ENCODE results near the gene PBX3.

- TF ChIP-seq BACH1 (tag; IDR thresholded peaks at IDR 0.05): no peak
- TF ChIP-seq, protein P1, sequence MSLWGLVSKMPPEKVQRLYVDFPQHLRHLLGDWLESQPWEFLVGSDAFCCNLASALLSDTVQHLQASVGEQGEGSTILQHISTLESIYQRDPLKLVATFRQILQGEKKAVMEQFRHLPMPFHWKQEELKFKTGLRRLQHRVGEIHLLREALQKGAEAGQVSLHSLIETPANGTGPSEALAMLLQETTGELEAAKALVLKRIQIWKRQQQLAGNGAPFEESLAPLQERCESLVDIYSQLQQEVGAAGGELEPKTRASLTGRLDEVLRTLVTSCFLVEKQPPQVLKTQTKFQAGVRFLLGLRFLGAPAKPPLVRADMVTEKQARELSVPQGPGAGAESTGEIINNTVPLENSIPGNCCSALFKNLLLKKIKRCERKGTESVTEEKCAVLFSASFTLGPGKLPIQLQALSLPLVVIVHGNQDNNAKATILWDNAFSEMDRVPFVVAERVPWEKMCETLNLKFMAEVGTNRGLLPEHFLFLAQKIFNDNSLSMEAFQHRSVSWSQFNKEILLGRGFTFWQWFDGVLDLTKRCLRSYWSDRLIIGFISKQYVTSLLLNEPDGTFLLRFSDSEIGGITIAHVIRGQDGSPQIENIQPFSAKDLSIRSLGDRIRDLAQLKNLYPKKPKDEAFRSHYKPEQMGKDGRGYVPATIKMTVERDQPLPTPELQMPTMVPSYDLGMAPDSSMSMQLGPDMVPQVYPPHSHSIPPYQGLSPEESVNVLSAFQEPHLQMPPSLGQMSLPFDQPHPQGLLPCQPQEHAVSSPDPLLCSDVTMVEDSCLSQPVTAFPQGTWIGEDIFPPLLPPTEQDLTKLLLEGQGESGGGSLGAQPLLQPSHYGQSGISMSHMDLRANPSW (CRISPR knock-in tag; IDR thresholded peaks at IDR 0.05): no peak
- no peak for TF ChIP-seq TAF1 (IDR thresholded peaks at IDR 0.05; ENCODE audit: control insufficient read depth, extremely low read depth, insufficient read depth, low read length, severe bottlenecking)
- no peak for TF ChIP-seq ZBTB33 (CRISPR knock-in tag; IDR thresholded peaks at IDR 0.05)
- TF ChIP-seq MEF2A (IDR thresholded peaks at IDR 0.05; ENCODE audit: control insufficient read depth, low read depth, low read length): no peak
- no peak for TF ChIP-seq POLR2A (conservative IDR thresholded peaks at IDR 0.05)
- TF ChIP-seq, protein P2, sequence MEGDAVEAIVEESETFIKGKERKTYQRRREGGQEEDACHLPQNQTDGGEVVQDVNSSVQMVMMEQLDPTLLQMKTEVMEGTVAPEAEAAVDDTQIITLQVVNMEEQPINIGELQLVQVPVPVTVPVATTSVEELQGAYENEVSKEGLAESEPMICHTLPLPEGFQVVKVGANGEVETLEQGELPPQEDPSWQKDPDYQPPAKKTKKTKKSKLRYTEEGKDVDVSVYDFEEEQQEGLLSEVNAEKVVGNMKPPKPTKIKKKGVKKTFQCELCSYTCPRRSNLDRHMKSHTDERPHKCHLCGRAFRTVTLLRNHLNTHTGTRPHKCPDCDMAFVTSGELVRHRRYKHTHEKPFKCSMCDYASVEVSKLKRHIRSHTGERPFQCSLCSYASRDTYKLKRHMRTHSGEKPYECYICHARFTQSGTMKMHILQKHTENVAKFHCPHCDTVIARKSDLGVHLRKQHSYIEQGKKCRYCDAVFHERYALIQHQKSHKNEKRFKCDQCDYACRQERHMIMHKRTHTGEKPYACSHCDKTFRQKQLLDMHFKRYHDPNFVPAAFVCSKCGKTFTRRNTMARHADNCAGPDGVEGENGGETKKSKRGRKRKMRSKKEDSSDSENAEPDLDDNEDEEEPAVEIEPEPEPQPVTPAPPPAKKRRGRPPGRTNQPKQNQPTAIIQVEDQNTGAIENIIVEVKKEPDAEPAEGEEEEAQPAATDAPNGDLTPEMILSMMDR (IDR thresholded peaks at IDR 0.05 in 2 of 3, conservative IDR thresholded peaks at IDR 0.05 in 1 of 3; ENCODE audit: insufficient read depth in 2 of 3, low read depth in 1 of 3, low read length in 3 of 3): no peak
- no peak for TF ChIP-seq ILF3 (IDR thresholded peaks at IDR 0.05; ENCODE audit: borderline replicate concordance)
- TF ChIP-seq TCFL5 (CRISPR knock-in tag; conservative IDR thresholded peaks at IDR 0.05): no peak
These were observed 184.8 kb downstream of the PBX3 start for GRCh38 chr9:125932012-125932411.
